WTC11 (cell line): ENCODE measurements around the gene COL4A6. TPM values are rescaled to one million over a fixed set of nuclear protein-coding genes. Genes with fewer than 3 reads are reported as not detected.

Experiments
- ATAC-seq: fragments of 200-7000 bp; cut with Tn5 transposase; 2 replicates; pipeline ENCODE4 v1.10.0; 2021; ENCODE audit warnings: mild to moderate bottlenecking, moderate library complexity
- CTCF ChIA-PET: fragments of 300-600 bp; sonication (Branson Sonifier 250); formaldehyde crosslinking; loops from one replicate; lab custom pipeline; 2021; ENCODE audit warnings: antibody characterized with exemption; lab: Charles Lee
- POLR2A ChIA-PET: fragments of 350-600 bp; sonication (Branson Sonifier 250); formaldehyde crosslinking; loops from one replicate; lab custom pipeline; 2021; ENCODE audit warnings: antibody characterized with exemption; lab: Charles Lee
- DNase-seq: peaks from one replicate; pipeline ENCODE4 v3.0.0; 2021; ENCODE audit warnings: low spot score
- H3K27ac Mint-ChIP-seq: 2 replicates; pipeline ENCODE4 v1.8.0; 2021; ENCODE audit warnings: mixed read lengths
- H3K27me3 Mint-ChIP-seq: 2 replicates; pipeline ENCODE4 v1.8.0; 2021; ENCODE audit warnings: low read depth, mild to moderate bottlenecking, moderate library complexity, mixed read lengths
- H3K36me3 Mint-ChIP-seq: 2 replicates; pipeline ENCODE4 v1.8.0; 2021; ENCODE audit warnings: mixed read lengths
- H3K4me1 Mint-ChIP-seq: 2 replicates; pipeline ENCODE4 v1.8.0; 2022; ENCODE audit warnings: mixed read lengths
- H3K4me3 Mint-ChIP-seq: 2 replicates; pipeline ENCODE4 v1.8.0; 2021; ENCODE audit warnings: mild to moderate bottlenecking, moderate library complexity, mixed read lengths
- H3K9me3 Mint-ChIP-seq: 2 replicates; pipeline ENCODE4 v1.8.0; 2021; ENCODE audit warnings: mixed read lengths
- CBFB ChIP-seq: sonication (generic); formaldehyde crosslinking; IDR thresholded peaks from 2 replicates; pipeline ENCODE4 v1.8.1; 2022; ENCODE audit warnings: mild to moderate bottlenecking, low read depth, missing genetic modification reagents
- CREM ChIP-seq: sonication (generic); formaldehyde crosslinking; IDR thresholded peaks from 2 replicates; pipeline ENCODE4 v1.8.1; 2022; ENCODE audit warnings: mild to moderate bottlenecking, missing genetic modification reagents, moderate library complexity
- FOXP1 ChIP-seq: sonication (generic); formaldehyde crosslinking; IDR thresholded peaks from 2 replicates; pipeline ENCODE4 v1.8.0; 2022; ENCODE audit warnings: missing genetic modification reagents, mild to moderate bottlenecking, moderate library complexity, borderline replicate concordance
- GABPB1 ChIP-seq: sonication (generic); formaldehyde crosslinking; IDR thresholded peaks from 2 replicates; pipeline ENCODE4 v1.8.1; 2023; ENCODE audit warnings: mild to moderate bottlenecking, missing genetic modification reagents
- JAZF1 ChIP-seq: fragments of 250-450 bp; sonication (Bioruptor Pico); IDR thresholded peaks from 2 replicates; pipeline ENCODE4 v1.9.0; 2021; ENCODE audit warnings: moderate library complexity, mild to moderate bottlenecking, inconsistent platforms
- KAT7 ChIP-seq: sonication (generic); formaldehyde crosslinking; IDR thresholded peaks from 2 replicates; pipeline ENCODE4 v1.8.1; 2023; ENCODE audit warnings: missing genetic modification reagents, mild to moderate bottlenecking, borderline replicate concordance
- MYBL2 ChIP-seq: sonication (generic); formaldehyde crosslinking; IDR thresholded peaks from 2 replicates; pipeline ENCODE4 v1.8.1; 2023; ENCODE audit warnings: mild to moderate bottlenecking, moderate library complexity, missing genetic modification reagents
- NFATC4 ChIP-seq: fragments of 250-450 bp; sonication (Bioruptor Pico); IDR thresholded peaks from 2 replicates; pipeline ENCODE4 v1.9.0; 2021; ENCODE audit warnings: mild to moderate bottlenecking
- NR2C2 ChIP-seq: sonication (generic); formaldehyde crosslinking; IDR thresholded peaks from 2 replicates; pipeline ENCODE4 v1.8.0; 2022; ENCODE audit warnings: mild to moderate bottlenecking, missing genetic modification reagents
- SMAD3 ChIP-seq: sonication (generic); formaldehyde crosslinking; IDR thresholded peaks from 2 replicates; pipeline ENCODE4 v1.8.0; 2022; ENCODE audit warnings: missing genetic modification reagents, mild to moderate bottlenecking, borderline replicate concordance
- TEAD1 ChIP-seq: sonication (generic); formaldehyde crosslinking; IDR thresholded peaks from 2 replicates; pipeline ENCODE4 v1.8.0; 2022; ENCODE audit warnings: mild to moderate bottlenecking, missing genetic modification reagents
- ZNF138 ChIP-seq: sonication (generic); formaldehyde crosslinking; conservative IDR thresholded peaks from 2 replicates; pipeline ENCODE4 v1.8.1; 2022; ENCODE audit warnings: mild to moderate bottlenecking, moderate library complexity, missing genetic modification reagents
- ZNF219 ChIP-seq: sonication (generic); formaldehyde crosslinking; IDR thresholded peaks from 2 replicates; pipeline ENCODE4 v1.8.0; 2023; ENCODE audit warnings: missing genetic modification reagents, mild to moderate bottlenecking, borderline replicate concordance
- ZNF396 ChIP-seq: fragments of 250-450 bp; sonication (Bioruptor Pico); IDR thresholded peaks from 2 replicates; pipeline ENCODE4 v1.8.0; 2021; ENCODE audit warnings: mild to moderate bottlenecking, moderate library complexity, borderline replicate concordance
- total RNA-seq: library from RNA; stranded (reverse); gene quantifications from 3 replicates; pipeline ENCODE4 v1.2.3, GENCODE V29; 2021
- TF ChIP-seq, protein P1 (sequence below): fragments of 250-450 bp; sonication (Bioruptor Pico); IDR thresholded peaks from 2 replicates; pipeline ENCODE4 v1.9.0; 2021; ENCODE audit warnings: mild to moderate bottlenecking
- TF ChIP-seq, protein P2 (sequence below): sonication (generic); formaldehyde crosslinking; IDR thresholded peaks from 2 replicates; pipeline ENCODE4 v1.8.1; 2022; ENCODE audit warnings: missing genetic modification reagents, borderline replicate concordance
- TF ChIP-seq, protein P3 (sequence below): sonication (generic); formaldehyde crosslinking; IDR thresholded peaks from 2 replicates; pipeline ENCODE4 v1.8.1; 2022; ENCODE audit warnings: low read depth, mild to moderate bottlenecking, moderate library complexity, missing genetic modification reagents, borderline replicate concordance
- TF ChIP-seq, protein P4 (sequence below): fragments of 250-450 bp; sonication (Bioruptor Pico); IDR thresholded peaks from 2 replicates; pipeline ENCODE4 v1.9.0; 2021; ENCODE audit warnings: mild to moderate bottlenecking
- TF ChIP-seq, protein P5 (sequence below): fragments of 250-450 bp; sonication (Bioruptor Pico); IDR thresholded peaks from 2 replicates; pipeline ENCODE4 v1.9.0; 2021; ENCODE audit warnings: moderate library complexity, mild to moderate bottlenecking, inconsistent platforms, borderline replicate concordance
- TF ChIP-seq, protein P6 (sequence below): sonication (generic); formaldehyde crosslinking; IDR thresholded peaks from 2 replicates; pipeline ENCODE4 v1.8.0; 2023; ENCODE audit warnings: missing genetic modification reagents
- TF ChIP-seq, protein P7 (sequence below): fragments of 200-600 bp; IDR thresholded peaks from 2 replicates; pipeline ENCODE4 v1.8.0; 2022; ENCODE audit warnings: antibody characterized with exemption

Gene COL4A6
- total RNA-seq, 1 experiment from 2014 or later: 15.2 TPM

DNA sequence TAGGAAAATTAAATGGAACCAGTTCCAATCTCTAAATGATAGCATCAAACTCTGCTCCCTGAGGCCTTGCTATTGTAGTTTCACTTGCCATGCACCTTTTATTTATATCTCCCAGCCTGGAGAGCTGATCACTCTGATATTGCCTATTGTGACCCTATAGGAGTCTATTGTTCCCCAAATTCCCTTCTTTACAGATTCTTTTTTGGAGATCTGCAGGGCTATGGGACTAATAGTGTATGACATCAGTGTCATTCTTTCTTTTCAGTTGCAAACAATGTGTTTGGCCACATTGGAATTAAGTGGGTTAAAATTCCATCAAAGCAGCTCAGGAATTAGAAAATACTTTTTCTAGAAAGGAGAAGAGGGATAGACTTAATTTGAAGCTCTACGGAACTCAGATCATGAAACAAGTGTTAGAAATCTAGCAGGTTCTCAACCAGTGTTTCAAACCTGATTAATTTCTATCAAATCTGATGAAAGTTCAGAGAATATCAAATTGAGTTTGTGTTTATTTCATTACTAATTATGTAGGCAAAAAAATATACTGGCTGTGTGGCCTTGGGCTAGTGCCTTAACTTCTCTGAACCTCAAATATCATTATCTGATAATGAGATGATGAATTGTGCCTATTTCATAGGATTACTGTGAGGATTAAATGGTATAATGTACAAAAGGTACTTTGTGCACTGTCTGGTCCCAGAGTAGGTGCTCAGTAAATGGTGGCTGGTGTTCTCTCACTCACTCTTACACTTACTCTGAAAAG is 71.4 kb downstream of the COL4A6 start (continued):
- TF ChIP-seq, protein P1, sequence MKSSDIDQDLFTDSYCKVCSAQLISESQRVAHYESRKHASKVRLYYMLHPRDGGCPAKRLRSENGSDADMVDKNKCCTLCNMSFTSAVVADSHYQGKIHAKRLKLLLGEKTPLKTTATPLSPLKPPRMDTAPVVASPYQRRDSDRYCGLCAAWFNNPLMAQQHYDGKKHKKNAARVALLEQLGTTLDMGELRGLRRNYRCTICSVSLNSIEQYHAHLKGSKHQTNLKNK (CRISPR knock-in tag): no peak
- no peak for TF ChIP-seq CBFB
- TF ChIP-seq, protein P2, sequence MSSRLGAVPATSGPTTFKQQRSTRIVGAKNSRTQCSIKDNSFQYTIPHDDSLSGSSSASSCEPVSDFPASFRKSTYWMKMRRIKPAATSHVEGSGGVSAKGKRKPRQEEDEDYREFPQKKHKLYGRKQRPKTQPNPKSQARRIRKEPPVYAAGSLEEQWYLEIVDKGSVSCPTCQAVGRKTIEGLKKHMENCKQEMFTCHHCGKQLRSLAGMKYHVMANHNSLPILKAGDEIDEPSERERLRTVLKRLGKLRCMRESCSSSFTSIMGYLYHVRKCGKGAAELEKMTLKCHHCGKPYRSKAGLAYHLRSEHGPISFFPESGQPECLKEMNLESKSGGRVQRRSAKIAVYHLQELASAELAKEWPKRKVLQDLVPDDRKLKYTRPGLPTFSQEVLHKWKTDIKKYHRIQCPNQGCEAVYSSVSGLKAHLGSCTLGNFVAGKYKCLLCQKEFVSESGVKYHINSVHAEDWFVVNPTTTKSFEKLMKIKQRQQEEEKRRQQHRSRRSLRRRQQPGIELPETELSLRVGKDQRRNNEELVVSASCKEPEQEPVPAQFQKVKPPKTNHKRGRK (CRISPR knock-in tag): no peak
- TF ChIP-seq, protein P3, sequence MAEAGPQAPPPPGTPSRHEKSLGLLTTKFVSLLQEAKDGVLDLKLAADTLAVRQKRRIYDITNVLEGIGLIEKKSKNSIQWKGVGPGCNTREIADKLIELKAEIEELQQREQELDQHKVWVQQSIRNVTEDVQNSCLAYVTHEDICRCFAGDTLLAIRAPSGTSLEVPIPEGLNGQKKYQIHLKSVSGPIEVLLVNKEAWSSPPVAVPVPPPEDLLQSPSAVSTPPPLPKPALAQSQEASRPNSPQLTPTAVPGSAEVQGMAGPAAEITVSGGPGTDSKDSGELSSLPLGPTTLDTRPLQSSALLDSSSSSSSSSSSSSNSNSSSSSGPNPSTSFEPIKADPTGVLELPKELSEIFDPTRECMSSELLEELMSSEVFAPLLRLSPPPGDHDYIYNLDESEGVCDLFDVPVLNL (CRISPR knock-in tag): no peak
- TF ChIP-seq TEAD1: no peak
- TF ChIP-seq ZNF138 (CRISPR knock-in tag): no peak
- TF ChIP-seq ZNF396 (CRISPR knock-in tag): no peak
- TF ChIP-seq, protein P4, sequence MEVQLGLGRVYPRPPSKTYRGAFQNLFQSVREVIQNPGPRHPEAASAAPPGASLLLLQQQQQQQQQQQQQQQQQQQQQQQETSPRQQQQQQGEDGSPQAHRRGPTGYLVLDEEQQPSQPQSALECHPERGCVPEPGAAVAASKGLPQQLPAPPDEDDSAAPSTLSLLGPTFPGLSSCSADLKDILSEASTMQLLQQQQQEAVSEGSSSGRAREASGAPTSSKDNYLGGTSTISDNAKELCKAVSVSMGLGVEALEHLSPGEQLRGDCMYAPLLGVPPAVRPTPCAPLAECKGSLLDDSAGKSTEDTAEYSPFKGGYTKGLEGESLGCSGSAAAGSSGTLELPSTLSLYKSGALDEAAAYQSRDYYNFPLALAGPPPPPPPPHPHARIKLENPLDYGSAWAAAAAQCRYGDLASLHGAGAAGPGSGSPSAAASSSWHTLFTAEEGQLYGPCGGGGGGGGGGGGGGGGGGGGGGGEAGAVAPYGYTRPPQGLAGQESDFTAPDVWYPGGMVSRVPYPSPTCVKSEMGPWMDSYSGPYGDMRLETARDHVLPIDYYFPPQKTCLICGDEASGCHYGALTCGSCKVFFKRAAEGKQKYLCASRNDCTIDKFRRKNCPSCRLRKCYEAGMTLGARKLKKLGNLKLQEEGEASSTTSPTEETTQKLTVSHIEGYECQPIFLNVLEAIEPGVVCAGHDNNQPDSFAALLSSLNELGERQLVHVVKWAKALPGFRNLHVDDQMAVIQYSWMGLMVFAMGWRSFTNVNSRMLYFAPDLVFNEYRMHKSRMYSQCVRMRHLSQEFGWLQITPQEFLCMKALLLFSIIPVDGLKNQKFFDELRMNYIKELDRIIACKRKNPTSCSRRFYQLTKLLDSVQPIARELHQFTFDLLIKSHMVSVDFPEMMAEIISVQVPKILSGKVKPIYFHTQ: no peak

DNA sequence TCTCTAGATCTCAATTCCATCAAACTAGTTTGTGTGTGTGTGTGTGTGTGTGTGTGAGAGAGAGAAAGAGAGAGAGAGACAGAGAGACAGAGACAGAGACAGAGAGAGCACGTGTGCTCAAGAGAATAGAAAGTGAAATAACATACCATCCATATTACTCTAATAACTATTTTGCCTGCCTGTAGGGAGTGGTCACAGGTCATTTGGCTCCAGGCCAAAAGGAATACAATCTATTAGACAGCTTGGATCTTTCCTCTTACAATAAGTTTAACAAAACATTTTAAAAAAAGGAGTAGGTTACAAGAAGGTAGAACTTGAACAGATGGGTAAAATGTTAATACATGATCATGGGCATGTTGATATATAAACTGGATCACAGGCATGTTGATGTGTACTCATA is 76.2 kb downstream of the COL4A6 start:
- Mint-ChIP-seq H3K27ac (no peak overlapping the region), H3K4me3 (no peak overlapping the region), H3K9me3 (peaks cover 3% of the 10 kb centered on the region; the same call in 1 of the 2 replicates), H3K36me3 (no peaks in the 10 kb centered on the region), H3K27me3 (no peaks in the 10 kb centered on the region), H3K4me1 (peaks cover 28% of the 10 kb centered on the region)
- ChIA-PET CTCF (no interaction called here), POLR2A (no interaction called here)
- no peak for DNase-seq
- no peak for ATAC-seq
- TF ChIP-seq KAT7 (CRISPR knock-in tag): no peak
- no peak for TF ChIP-seq JAZF1 (CRISPR knock-in tag)
- no peak for TF ChIP-seq CREM (CRISPR knock-in tag)
- no peak for TF ChIP-seq SMAD3 (CRISPR knock-in tag)
- no peak for TF ChIP-seq NFATC4 (CRISPR knock-in tag)
- no peak for TF ChIP-seq MYBL2
- TF ChIP-seq GABPB1: no peak
- TF ChIP-seq, protein P5, sequence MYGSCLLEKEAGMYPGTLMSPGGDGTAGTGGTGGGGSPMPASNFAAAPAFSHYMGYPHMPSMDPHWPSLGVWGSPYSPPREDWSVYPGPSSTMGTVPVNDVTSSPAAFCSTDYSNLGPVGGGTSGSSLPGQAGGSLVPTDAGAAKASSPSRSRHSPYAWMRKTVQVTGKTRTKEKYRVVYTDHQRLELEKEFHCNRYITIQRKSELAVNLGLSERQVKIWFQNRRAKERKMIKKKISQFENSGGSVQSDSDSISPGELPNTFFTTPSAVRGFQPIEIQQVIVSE (CRISPR knock-in tag): no peak
- TF ChIP-seq, protein P6, sequence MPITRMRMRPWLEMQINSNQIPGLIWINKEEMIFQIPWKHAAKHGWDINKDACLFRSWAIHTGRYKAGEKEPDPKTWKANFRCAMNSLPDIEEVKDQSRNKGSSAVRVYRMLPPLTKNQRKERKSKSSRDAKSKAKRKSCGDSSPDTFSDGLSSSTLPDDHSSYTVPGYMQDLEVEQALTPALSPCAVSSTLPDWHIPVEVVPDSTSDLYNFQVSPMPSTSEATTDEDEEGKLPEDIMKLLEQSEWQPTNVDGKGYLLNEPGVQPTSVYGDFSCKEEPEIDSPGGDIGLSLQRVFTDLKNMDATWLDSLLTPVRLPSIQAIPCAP (CRISPR knock-in tag): no peak
- TF ChIP-seq, protein P7, sequence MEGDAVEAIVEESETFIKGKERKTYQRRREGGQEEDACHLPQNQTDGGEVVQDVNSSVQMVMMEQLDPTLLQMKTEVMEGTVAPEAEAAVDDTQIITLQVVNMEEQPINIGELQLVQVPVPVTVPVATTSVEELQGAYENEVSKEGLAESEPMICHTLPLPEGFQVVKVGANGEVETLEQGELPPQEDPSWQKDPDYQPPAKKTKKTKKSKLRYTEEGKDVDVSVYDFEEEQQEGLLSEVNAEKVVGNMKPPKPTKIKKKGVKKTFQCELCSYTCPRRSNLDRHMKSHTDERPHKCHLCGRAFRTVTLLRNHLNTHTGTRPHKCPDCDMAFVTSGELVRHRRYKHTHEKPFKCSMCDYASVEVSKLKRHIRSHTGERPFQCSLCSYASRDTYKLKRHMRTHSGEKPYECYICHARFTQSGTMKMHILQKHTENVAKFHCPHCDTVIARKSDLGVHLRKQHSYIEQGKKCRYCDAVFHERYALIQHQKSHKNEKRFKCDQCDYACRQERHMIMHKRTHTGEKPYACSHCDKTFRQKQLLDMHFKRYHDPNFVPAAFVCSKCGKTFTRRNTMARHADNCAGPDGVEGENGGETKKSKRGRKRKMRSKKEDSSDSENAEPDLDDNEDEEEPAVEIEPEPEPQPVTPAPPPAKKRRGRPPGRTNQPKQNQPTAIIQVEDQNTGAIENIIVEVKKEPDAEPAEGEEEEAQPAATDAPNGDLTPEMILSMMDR: no peak
- no peak for TF ChIP-seq FOXP1
- TF ChIP-seq, protein P2 (CRISPR knock-in tag): no peak
- no peak for TF ChIP-seq ZNF219 (CRISPR knock-in tag)
- no peak for TF ChIP-seq NR2C2 (CRISPR knock-in tag)
